HUES6 (cell line): ENCODE data around the gene POU2F2.
A peak's percentile ranks its signal among the peaks of the same experiment; 100 is the strongest.

ENCODE experiments used
- H3K27ac ChIP-seq: 2 replicates; pipeline ENCODE4 v1.7.0; 2013; ENCODE audit warnings: low read depth, mild to moderate bottlenecking, low read length, inconsistent platforms
- H3K27me3 ChIP-seq: 2 replicates; pipeline ENCODE4 v1.6.1; 2013; ENCODE audit warnings: low read length; ENCODE audit not compliant: control insufficient read depth, insufficient read depth
- H3K36me3 ChIP-seq: 2 replicates; pipeline ENCODE4 v1.6.1; 2013; ENCODE audit warnings: low read length; ENCODE audit not compliant: control insufficient read depth, insufficient read depth
- H3K4me1 ChIP-seq: 2 replicates; pipeline ENCODE4 v1.6.1; 2013; ENCODE audit warnings: low read length; ENCODE audit not compliant: control insufficient read depth, insufficient read depth
- H3K4me3 ChIP-seq: 2 replicates; pipeline ENCODE4 v1.5.1; 2013; ENCODE audit warnings: low read depth, low read length
- H3K9ac ChIP-seq: one replicate; pipeline ENCODE4 v1.6.1; 2013; ENCODE audit warnings: mild to moderate bottlenecking, low read length
- H3K9me3 ChIP-seq: 2 replicates; pipeline ENCODE4 v1.6.1; 2013; ENCODE audit warnings: low read depth, low read length; ENCODE audit not compliant: control insufficient read depth, insufficient read depth

The POU2F2 gene

GRCh38 chr19:42078058-42078457 is 54.2 kb downstream of the POU2F2 start:
- Histone ChIP-seq H3K27ac (no peak overlapping the region), H3K4me1 (peaks cover 11% of the 10 kb centered on the region), H3K9me3 (no peaks in the 10 kb centered on the region), H3K27me3 (no peaks in the 10 kb centered on the region), H3K4me3 (no peak overlapping the region; the same call in 1 of the 2 replicates), H3K9ac (no peak overlapping the region), H3K36me3 (peaks cover 43% of the 10 kb centered on the region)

GRCh38 chr19:42076380-42076944 is 55.8 kb downstream of the POU2F2 start:
- Histone ChIP-seq H3K9me3 (no peaks in the 10 kb centered on the region), H3K9ac (peak overlapping the region; percentile 83), H3K27me3 (no peaks in the 10 kb centered on the region), H3K4me3 (peak overlapping the region; percentile 82), H3K4me1 (peaks cover 16% of the 10 kb centered on the region), H3K36me3 (peaks cover 36% of the 10 kb centered on the region), H3K27ac (peak overlapping the region; percentile 64; the same call in 1 of the 2 replicates)

- H3K27ac ChIP-seq: peak within 1 kb of the TSS; percentile 93
Observed at GRCh38 chr19:42075616-42076379, 56.4 kb downstream of the POU2F2 start, which contains the start of gene ZNF574. Gene ZNF574, plus strand, starts transcription at chr19:42076166. Its CDS starts 2,441 bp downstream, at chr19:42078607.

DNA sequence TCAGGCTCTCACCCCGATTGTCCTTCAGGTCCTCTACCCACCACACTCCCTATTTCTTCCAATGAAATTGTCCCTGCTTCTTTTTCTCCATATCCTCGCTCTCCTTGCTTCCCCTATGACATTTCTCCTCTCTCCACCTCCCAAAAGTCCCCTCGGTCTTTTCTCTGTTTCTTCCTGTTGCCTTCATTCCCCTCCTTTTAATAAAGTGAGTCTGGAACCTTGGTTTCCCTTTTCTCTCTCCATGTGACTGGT is 57.0 kb downstream of the POU2F2 start:
- Histone ChIP-seq H3K4me1 (peaks cover 21% of the 10 kb centered on the region), H3K4me3 (peak overlapping the region; percentile 74), H3K9ac (peak overlapping the region; percentile 89), H3K27me3 (no peaks in the 10 kb centered on the region), H3K9me3 (no peaks in the 10 kb centered on the region), H3K36me3 (peaks cover 24% of the 10 kb centered on the region), H3K27ac (peak overlapping the region; percentile 93)

More at GRCh38 chr19:42075616-42076379, 56.4 kb downstream of the POU2F2 start, which contains the start of gene ZNF574:
- peaks cover 16% of the 10 kb centered on the region for H3K4me1 ChIP-seq
- no peaks in the 10 kb centered on the region for H3K27me3 ChIP-seq
- H3K9ac ChIP-seq: peak within 1 kb of the TSS; percentile 89
- peaks cover 29% of the 10 kb centered on the region for H3K36me3 ChIP-seq
- no peaks in the 10 kb centered on the region for H3K9me3 ChIP-seq
- H3K4me3 ChIP-seq: peak within 1 kb of the TSS; percentile 82

GRCh38 chr19:42074513-42075363 is 57.5 kb downstream of the POU2F2 start:
- Histone ChIP-seq H3K36me3 (peaks cover 18% of the 10 kb centered on the region), H3K27me3 (no peaks in the 10 kb centered on the region), H3K4me1 (peaks cover 22% of the 10 kb centered on the region), H3K9me3 (no peaks in the 10 kb centered on the region), H3K9ac (peak overlapping the region; percentile 89), H3K27ac (peak overlapping the region; percentile 93), H3K4me3 (peak overlapping the region; percentile 74)

DNA sequence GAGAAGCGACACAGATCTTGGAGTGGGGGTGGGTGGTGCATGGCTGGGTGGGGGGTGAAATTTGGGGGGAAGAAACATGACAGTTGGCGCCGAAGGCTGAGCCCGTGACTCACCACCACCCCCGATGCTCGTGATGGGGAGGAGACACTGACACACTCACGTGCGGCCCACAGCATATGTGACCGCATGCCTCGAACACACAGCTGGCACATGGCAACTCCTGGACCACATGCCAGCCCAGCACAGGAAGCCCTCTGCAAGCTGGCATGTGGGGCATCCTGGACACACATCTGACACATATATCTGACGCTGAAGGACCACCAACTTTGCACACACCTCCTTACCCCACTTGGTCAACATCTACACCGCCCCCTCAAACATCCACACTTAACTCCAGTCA is 61.0 kb downstream of the POU2F2 start:
- no peak overlapping the region for H3K4me3 ChIP-seq
- no peaks in the 10 kb centered on the region for H3K9me3 ChIP-seq
- peaks cover 32% of the 10 kb centered on the region for H3K4me1 ChIP-seq
- no peaks in the 10 kb centered on the region; the same call in 1 of the 2 replicates for H3K36me3 ChIP-seq
- peaks cover 16% of the 10 kb centered on the region; the same call in 1 of the 2 replicates for H3K27me3 ChIP-seq
- H3K9ac ChIP-seq: no peak overlapping the region
- H3K27ac ChIP-seq: no peak overlapping the region

DNA sequence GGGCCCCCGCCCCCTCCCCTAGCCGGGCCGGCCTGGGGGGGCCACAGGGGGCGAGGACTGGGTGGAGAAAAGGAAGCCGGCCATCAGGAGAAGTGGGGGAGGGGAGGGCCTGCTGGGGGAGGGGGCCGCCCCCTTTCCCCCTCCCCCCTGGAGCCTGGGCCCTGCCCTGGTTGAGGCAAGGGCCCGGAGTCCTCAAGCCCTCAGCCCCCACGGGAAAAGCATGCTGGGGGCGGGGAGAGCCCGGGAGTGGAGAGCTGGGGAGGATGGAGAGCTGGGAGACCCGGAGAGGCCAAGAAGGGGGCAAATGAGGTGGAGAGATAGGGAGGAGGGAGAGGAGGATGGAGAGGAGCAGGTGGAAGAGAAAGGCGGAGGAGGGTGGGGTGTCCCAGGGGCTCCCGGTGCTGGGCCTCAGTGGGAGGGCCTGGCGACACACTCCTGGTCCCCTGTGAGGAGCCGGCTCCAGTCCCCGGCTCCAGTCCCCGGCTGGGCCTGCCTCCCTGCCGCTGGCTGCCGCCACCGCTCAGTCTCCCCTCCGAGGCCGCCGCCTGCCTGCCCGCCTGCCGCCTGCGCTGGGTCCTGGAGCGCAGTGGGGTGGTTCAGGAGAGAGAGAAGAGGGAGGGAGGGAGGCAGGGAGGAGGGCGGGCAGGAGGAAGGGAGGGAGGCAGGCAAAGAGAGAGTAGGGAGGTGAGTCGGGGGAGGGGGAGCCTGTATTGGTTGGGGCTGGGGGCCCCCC is 62.5 kb downstream of the POU2F2 start, which contains the start of gene GRIK5:
Gene GRIK5 (minus strand): TSS at position 588 of the 733 bp plus-strand sequence. CDS start 4,436 bp downstream, outside the sequence.
- H3K9ac ChIP-seq: no peak within 1 kb of the TSS
- H3K27ac ChIP-seq: no peak within 1 kb of the TSS
- peaks cover 16% of the 10 kb centered on the region; the same call in 1 of the 2 replicates for H3K27me3 ChIP-seq
- no peaks in the 10 kb centered on the region for H3K9me3 ChIP-seq
- H3K36me3 ChIP-seq: peaks cover 10% of the 10 kb centered on the region; the same call in 1 of the 2 replicates
- H3K4me3 ChIP-seq: peak within 1 kb of the TSS; percentile 79
- H3K4me1 ChIP-seq: peaks cover 28% of the 10 kb centered on the region

- Histone ChIP-seq H3K4me3 (peak overlapping the region; percentile 79), H3K27ac (no peak overlapping the region), H3K9ac (peak overlapping the region; percentile 5), H3K4me1 (peaks cover 28% of the 10 kb centered on the region), H3K36me3 (peaks cover 15% of the 10 kb centered on the region; the same call in 1 of the 2 replicates), H3K9me3 (no peaks in the 10 kb centered on the region), H3K27me3 (peaks cover 16% of the 10 kb centered on the region; the same call in 1 of the 2 replicates)
Observed at GRCh38 chr19:42068756-42069571, 63.3 kb downstream of the POU2F2 start.

GRCh38 chr19:42068361-42068755 is 63.9 kb downstream of the POU2F2 start:
- H3K36me3 ChIP-seq: peaks cover 21% of the 10 kb centered on the region; the same call in 1 of the 2 replicates
- no peaks in the 10 kb centered on the region for H3K9me3 ChIP-seq
- H3K4me3 ChIP-seq: peak overlapping the region; percentile 79
- H3K27ac ChIP-seq: no peak overlapping the region
- peaks cover 28% of the 10 kb centered on the region for H3K4me1 ChIP-seq
- peak overlapping the region; percentile 5 for H3K9ac ChIP-seq
- peaks cover 16% of the 10 kb centered on the region; the same call in 1 of the 2 replicates for H3K27me3 ChIP-seq
